Measurements from ENCODE around the gene NFIX. TPM values are rescaled to one million over a fixed set of nuclear protein-coding genes. Genes with fewer than 3 reads are reported as not detected.

NFIX gene
- total and polyA plus RNA-seq, 2 experiments from 2014 or later = not detected

- Histone ChIP-seq H3K4me1 (ENCODE audit: low read depth) (no peaks in the 10 kb centered on the region), H3K4me3 (no peak overlapping the region), H3K27ac (no peak overlapping the region), H3K9me3 (ENCODE audit: low read depth) (no peaks in the 10 kb centered on the region), H3K36me3 (peaks cover 6% of the 10 kb centered on the region), H3K27me3 (no peaks in the 10 kb centered on the region)
- DNase-seq (ENCODE audit: low read depth in 1 of 2, low spot score in 1 of 2) = no peak
- no peak for TF ChIP-seq CTCF (IDR thresholded peaks at IDR 0.05; ENCODE audit: low read depth, low read length)
Measured at GRCh38 chr19:13130886-13131490, 135.7 kb downstream of the NFIX start.

DNA sequence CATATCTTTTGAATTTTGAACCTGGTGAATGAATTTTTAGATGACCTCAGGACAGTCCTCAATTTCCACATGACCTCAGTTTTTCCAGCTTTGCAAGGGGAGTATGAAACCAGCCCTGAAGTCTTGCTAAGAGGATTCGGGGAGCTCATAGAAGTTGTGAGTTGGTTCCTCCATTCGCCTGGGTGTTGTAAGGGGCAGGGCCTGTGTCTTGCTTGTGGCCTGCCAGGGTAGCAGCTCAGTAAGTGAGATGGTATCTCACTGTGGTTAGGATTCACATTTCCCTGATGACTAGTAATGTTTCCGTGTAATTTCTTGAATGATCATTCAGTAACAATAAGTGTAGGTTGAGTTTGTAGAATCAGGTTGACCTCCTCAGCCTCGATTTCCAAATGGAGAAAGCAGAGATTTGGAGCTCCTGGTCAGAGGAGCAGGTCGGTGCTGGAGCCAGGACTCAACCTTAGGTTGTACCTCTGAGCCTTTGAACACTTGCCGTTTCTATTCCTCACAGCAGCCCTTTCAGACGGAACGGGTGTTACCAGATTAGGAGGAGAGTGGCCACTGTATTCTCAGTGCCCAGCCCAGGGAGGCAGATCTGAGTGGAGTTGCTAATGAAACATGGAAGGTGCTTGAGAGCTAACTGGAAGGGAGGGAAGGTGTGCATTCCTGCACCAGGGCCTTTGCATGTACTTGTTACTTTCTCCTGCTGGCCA lies 137.4 kb downstream of the NFIX start:
- no peaks in the 10 kb centered on the region for H3K4me1 ChIP-seq (ENCODE audit: low read depth)
- TF ChIP-seq CTCF (IDR thresholded peaks at IDR 0.05; ENCODE audit: low read depth, low read length) = no peak
- peaks cover 15% of the 10 kb centered on the region for H3K36me3 ChIP-seq
- peak in 1 of 2 donors; percentile 60 for DNase-seq (ENCODE audit: low read depth in 1 of 2, low spot score in 1 of 2)
- H3K9me3 ChIP-seq (ENCODE audit: low read depth) = no peaks in the 10 kb centered on the region
- H3K4me3 ChIP-seq = no peak overlapping the region
- H3K27ac ChIP-seq = peak overlapping the region; percentile 43
- H3K27me3 ChIP-seq = no peaks in the 10 kb centered on the region

DNA sequence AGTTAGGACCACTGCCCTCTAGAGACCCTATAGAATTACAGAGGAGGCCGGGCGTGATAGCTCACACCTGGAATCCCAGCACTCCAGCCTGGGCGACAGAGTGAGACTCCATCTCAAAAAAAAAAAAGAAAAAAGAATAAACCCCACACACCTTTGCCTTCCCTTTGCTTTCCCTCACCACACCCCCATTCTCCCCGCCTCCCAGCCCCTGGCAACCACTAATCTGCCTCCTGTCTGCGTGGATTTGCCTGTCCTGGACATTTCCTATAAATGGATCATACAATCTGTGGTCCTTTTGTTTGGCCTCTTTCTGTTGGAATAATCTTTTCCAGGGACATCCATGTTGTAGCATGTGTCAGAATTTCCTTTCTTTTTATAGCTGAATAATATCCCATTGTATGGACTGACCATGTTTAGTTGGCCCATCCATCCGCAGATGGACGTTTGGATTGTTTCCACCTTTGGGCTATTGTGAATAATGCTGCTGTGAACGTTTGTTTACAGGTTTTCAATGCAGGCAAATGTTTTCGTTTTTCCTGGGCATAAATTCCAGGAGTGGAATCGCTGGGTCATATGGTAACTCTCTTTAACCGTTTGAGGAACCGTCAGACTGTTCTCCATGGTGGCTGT lies 138.1 kb downstream of the NFIX start:
- no peaks in the 10 kb centered on the region for H3K4me1 ChIP-seq (ENCODE audit: low read depth)
- no peak for DNase-seq (ENCODE audit: low read depth in 1 of 2, low spot score in 1 of 2)
- TF ChIP-seq CTCF (IDR thresholded peaks at IDR 0.05; ENCODE audit: low read depth, low read length) = no peak
- peaks cover 22% of the 10 kb centered on the region for H3K36me3 ChIP-seq
- no peak overlapping the region for H3K4me3 ChIP-seq
- H3K27ac ChIP-seq = peak overlapping the region; percentile 43
- no peaks in the 10 kb centered on the region for H3K27me3 ChIP-seq
- H3K9me3 ChIP-seq (ENCODE audit: low read depth) = no peaks in the 10 kb centered on the region

GRCh38 chr19:13134626-13135025 lies 139.4 kb downstream of the NFIX start:
- TF ChIP-seq CTCF (IDR thresholded peaks at IDR 0.05; ENCODE audit: low read depth, low read length) = no peak
- no peak for DNase-seq (ENCODE audit: low read depth in 1 of 2, low spot score in 1 of 2)
- Histone ChIP-seq H3K4me1 (ENCODE audit: low read depth) (no peaks in the 10 kb centered on the region), H3K9me3 (ENCODE audit: low read depth) (no peaks in the 10 kb centered on the region), H3K36me3 (peaks cover 26% of the 10 kb centered on the region), H3K4me3 (no peak overlapping the region), H3K27ac (no peak overlapping the region), H3K27me3 (no peaks in the 10 kb centered on the region)

DNA sequence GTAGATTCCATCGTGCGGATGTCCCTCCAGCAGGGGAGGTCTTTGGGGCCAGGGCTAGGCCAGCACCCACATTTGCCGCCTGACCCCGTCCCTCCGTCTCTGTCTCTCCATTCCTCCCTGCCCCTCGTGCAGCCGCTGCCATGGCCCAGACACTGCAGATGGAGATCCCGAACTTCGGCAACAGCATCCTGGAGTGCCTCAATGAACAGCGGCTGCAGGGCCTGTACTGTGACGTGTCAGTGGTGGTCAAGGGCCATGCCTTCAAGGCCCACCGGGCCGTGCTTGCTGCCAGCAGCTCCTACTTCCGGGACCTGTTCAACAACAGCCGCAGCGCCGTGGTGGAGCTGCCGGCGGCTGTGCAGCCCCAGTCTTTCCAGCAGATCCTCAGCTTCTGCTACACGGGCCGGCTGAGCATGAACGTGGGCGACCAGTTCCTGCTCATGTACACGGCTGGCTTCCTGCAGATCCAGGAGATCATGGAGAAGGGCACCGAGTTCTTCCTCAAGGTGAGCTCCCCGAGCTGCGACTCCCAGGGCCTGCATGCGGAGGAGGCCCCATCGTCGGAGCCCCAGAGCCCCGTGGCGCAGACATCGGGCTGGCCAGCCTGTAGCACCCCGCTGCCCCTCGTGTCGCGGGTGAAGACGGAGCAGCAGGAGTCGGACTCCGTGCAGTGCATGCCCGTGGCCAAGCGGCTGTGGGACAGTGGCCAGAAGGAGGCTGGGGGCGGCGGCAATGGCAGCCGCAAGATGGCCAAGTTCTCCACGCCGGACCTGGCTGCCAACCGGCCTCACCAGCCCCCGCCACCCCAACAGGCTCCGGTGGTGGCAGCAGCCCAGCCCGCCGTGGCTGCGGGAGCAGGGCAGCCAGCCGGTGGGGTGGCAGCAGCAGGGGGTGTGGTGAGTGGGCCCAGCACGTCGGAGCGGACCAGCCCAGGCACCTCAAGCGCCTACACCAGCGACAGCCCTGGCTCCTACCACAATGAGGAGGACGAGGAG lies 140.1 kb downstream of the NFIX start:
- no peaks in the 10 kb centered on the region for H3K9me3 ChIP-seq (ENCODE audit: low read depth)
- no peak for DNase-seq (ENCODE audit: low read depth in 1 of 2, low spot score in 1 of 2)
- H3K4me1 ChIP-seq (ENCODE audit: low read depth) = no peaks in the 10 kb centered on the region
- H3K27me3 ChIP-seq = no peaks in the 10 kb centered on the region
- peaks cover 26% of the 10 kb centered on the region for H3K36me3 ChIP-seq
- H3K4me3 ChIP-seq = no peak overlapping the region
- no peak overlapping the region for H3K27ac ChIP-seq
- TF ChIP-seq CTCF (IDR thresholded peaks at IDR 0.05; ENCODE audit: low read depth, low read length) = no peak

Measured in cardiac muscle cell (in vitro differentiated cells and primary cell).